Measurements from ENCODE around the gene NRCAM. TPM values are rescaled to one million over a fixed set of nuclear protein-coding genes. Genes with fewer than 3 reads are reported as not detected.

The NRCAM gene
- total and polyA plus RNA-seq, 4 donors, result 0.17 to 3.2 (median 0.64) TPM

GRCh38 chr7:108203537-108203936, 252.7 kb downstream of the NRCAM start:
- DNase-seq (ENCODE audit: low spot score), result no peak
- Histone ChIP-seq H3K9me3 (ENCODE audit: control insufficient read depth in 4 of 4, low read length in 3 of 4) (no peaks in the 10 kb centered on the region), H3K4me1 (ENCODE audit: control insufficient read depth in 4 of 4, insufficient read depth in 4 of 4, low read length in 3 of 4) (no peaks in the 10 kb centered on the region), H3K9ac (ENCODE audit: low read depth in 1 of 2, low read length in 2 of 2) (no peak overlapping the region), H3K4me3 (ENCODE audit: low read depth in 1 of 3, low read length in 3 of 3) (no peak overlapping the region), H3K27ac (ENCODE audit: low read depth in 1 of 2, low read length in 2 of 2) (no peak overlapping the region), H3K36me3 (ENCODE audit: control insufficient read depth in 4 of 4, insufficient read depth in 3 of 4, low read depth in 1 of 4, low read length in 3 of 4) (no peaks in the 10 kb centered on the region), H3K27me3 (ENCODE audit: control insufficient read depth in 4 of 4, insufficient read depth in 4 of 4, low read length in 3 of 4) (no peaks in the 10 kb centered on the region)
- TF ChIP-seq JUND (IDR thresholded peaks at IDR 0.05), result no peak
- no peak for TF ChIP-seq EGR1 (IDR thresholded peaks at IDR 0.05; ENCODE audit: low read depth in 2 of 2)
- TF ChIP-seq RXRA (IDR thresholded peaks at IDR 0.05), result no peak
- no peak for TF ChIP-seq RAD21 (IDR thresholded peaks at IDR 0.05)
- TF ChIP-seq FOXA2 (IDR thresholded peaks at IDR 0.05), result no peak
- TF ChIP-seq HNF4A (conservative IDR thresholded peaks at IDR 0.05), result no peak
- TF ChIP-seq REST (IDR thresholded peaks at IDR 0.05), result no peak
- TF ChIP-seq ATF3 (IDR thresholded peaks at IDR 0.05), result no peak
- no peak for TF ChIP-seq YY1 (IDR thresholded peaks at IDR 0.05)
- no peak for TF ChIP-seq SP1 (IDR thresholded peaks at IDR 0.05)
- TF ChIP-seq GABPA (IDR thresholded peaks at IDR 0.05 in 1 of 2, conservative IDR thresholded peaks at IDR 0.05 in 1 of 2), result no peak
- no peak for TF ChIP-seq HNF4G (IDR thresholded peaks at IDR 0.05)
- TF ChIP-seq CTCF (IDR thresholded peaks at IDR 0.05; ENCODE audit: low read depth, low read length, missing input control), result no peak
- no peak for TF ChIP-seq NR2F2 (IDR thresholded peaks at IDR 0.05)
- no peak for TF ChIP-seq ZBTB33 (IDR thresholded peaks at IDR 0.05)
- no peak for TF ChIP-seq MAX (IDR thresholded peaks at IDR 0.05)
- no peak for TF ChIP-seq TAF1 (conservative IDR thresholded peaks at IDR 0.05)
- TF ChIP-seq FOXA1 (IDR thresholded peaks at IDR 0.05), result no peak
- 76% methylated on average over 5 of the region's 5 CpGs for WGBS

Data from liver (tissue), 9 donors.